HG03060 (cell line): Measurements from ENCODE around the gene CEMIP2.

Experiments
- ATAC-seq: cut with Tn5 transposase; IDR thresholded peaks from one replicate; pipeline ENCODE4 v1.9.1; 2021; ENCODE audit warnings: low read depth, moderate number of reproducible peaks; ENCODE audit not compliant: unreplicated experiment

The CEMIP2 gene

GRCh38 chr9:71772726-71773125, 4.4 kb upstream of the CEMIP2 start:
- no peak for ATAC-seq

GRCh38 chr9:71770170-71770569, 1.9 kb upstream of the CEMIP2 start:
- no peak for ATAC-seq

- peak; percentile 17 for ATAC-seq
These were observed 1.2 kb upstream of the CEMIP2 start for GRCh38 chr9:71769175-71770161.

GRCh38 chr9:71767776-71768321, 464 bp downstream of the CEMIP2 start:
- no peak for ATAC-seq

- no peak for ATAC-seq
These were observed 1.0 kb downstream of the CEMIP2 start for GRCh38 chr9:71767163-71767775.

GRCh38 chr9:71766663-71767062, 1.6 kb downstream of the CEMIP2 start:
- no peak for ATAC-seq

- no peak for ATAC-seq
These were observed 2.6 kb downstream of the CEMIP2 start for GRCh38 chr9:71765693-71766092.

- ATAC-seq: no peak
These were observed 3.4 kb downstream of the CEMIP2 start for GRCh38 chr9:71764891-71765290.

- no peak for ATAC-seq
These were observed 3.9 kb downstream of the CEMIP2 start for GRCh38 chr9:71764463-71764862.

- no peak for ATAC-seq
These were observed 4.5 kb downstream of the CEMIP2 start for GRCh38 chr9:71763832-71764231.

- no peak for ATAC-seq
These were observed 5.2 kb downstream of the CEMIP2 start for GRCh38 chr9:71762900-71763653.

- ATAC-seq: no peak
These were observed 6.4 kb downstream of the CEMIP2 start for GRCh38 chr9:71761938-71762353.

- no peak for ATAC-seq
These were observed 7.4 kb downstream of the CEMIP2 start for GRCh38 chr9:71760901-71761300.

GRCh38 chr9:71758785-71759184, 9.5 kb downstream of the CEMIP2 start:
- no peak for ATAC-seq

- no peak for ATAC-seq
These were observed 10.0 kb downstream of the CEMIP2 start for GRCh38 chr9:71758277-71758676.

GRCh38 chr9:71756753-71757152, 11.6 kb downstream of the CEMIP2 start:
- no peak for ATAC-seq

GRCh38 chr9:71755869-71756268, 12.4 kb downstream of the CEMIP2 start:
- ATAC-seq: no peak

- ATAC-seq: no peak
These were observed 13.1 kb downstream of the CEMIP2 start for GRCh38 chr9:71755230-71755629.

- ATAC-seq: no peak
These were observed 14.2 kb downstream of the CEMIP2 start for GRCh38 chr9:71754151-71754550.

- ATAC-seq: no peak
These were observed 15.4 kb downstream of the CEMIP2 start for GRCh38 chr9:71752928-71753327.

- no peak for ATAC-seq
These were observed 16.0 kb downstream of the CEMIP2 start for GRCh38 chr9:71752352-71752751.
